Endothelial cell of umbilical vein (primary cell): Measurements from ENCODE around the gene YAP1. TPM values are rescaled to one million over a fixed set of nuclear protein-coding genes. Genes with fewer than 3 reads are reported as not detected.

ENCODE experiments used
- BruUV-seq: library from RNA; stranded (reverse); fragments of 400-500 nt; replicated peaks from 2 replicates; lab custom pipeline; 2021; lab: Mats Ljungman, UMichigan
- CTCF ChIA-PET: fragments of 300-600, 350-600 bp; sonication (Branson Sonifier 250); formaldehyde crosslinking; loops from one replicate; lab custom pipeline; 2021; ENCODE audit warnings: antibody characterized with exemption, inconsistent platforms; lab: Charles Lee
- POLR2A ChIA-PET: fragments of 300-600, 350-600 bp; sonication (Branson Sonifier 250); formaldehyde crosslinking; loops from one replicate; lab custom pipeline; 2021; ENCODE audit warnings: antibody characterized with exemption, inconsistent platforms; lab: Charles Lee
- DNase-seq: peaks from one replicate; pipeline ENCODE4 v3.0.0-alpha.2; 2011; ENCODE audit warnings: low read depth, low spot score
- FAIRE-seq: peaks from 2 replicates; lab custom pipeline; 2011; peaks lifted over from hg19 to GRCh38; lab: Jason Lieb, UNC
- H2AFZ ChIP-seq: 2 replicates; pipeline ENCODE4 v1.6.0; 2012; ENCODE audit warnings: low read depth, low read length, control low read depth, inconsistent platforms
- H3K27ac ChIP-seq: 2 replicates; pipeline ENCODE4 v1.5.1; 2011; ENCODE audit warnings: low read depth, mild to moderate bottlenecking, control low read depth, low read length, moderate library complexity; ENCODE audit not compliant: insufficient read depth
- H3K27me3 ChIP-seq, 2 experiments: 2 replicates each; pipeline versions ENCODE4 v1.6.0 to v1.6.1; 2011; ENCODE audit warnings: low read length in 2 of 2, mixed read lengths in 1 of 2; ENCODE audit not compliant: control insufficient read depth in 2 of 2, insufficient read depth in 2 of 2
- H3K36me3 ChIP-seq, 2 experiments: 2 replicates in 1 of 2; 3 replicates in 1 of 2; pipeline ENCODE4 v1.5.1; 2011; ENCODE audit warnings: low read length in 2 of 2, mild to moderate bottlenecking in 1 of 2, moderate library complexity in 1 of 2; ENCODE audit not compliant: control insufficient read depth in 2 of 2, insufficient read depth in 2 of 2; ENCODE audit errors: extremely low read depth in 1 of 2
- H3K4me1 ChIP-seq: 3 replicates; pipeline ENCODE4 v1.5.1; 2011; ENCODE audit warnings: mild to moderate bottlenecking, low read length; ENCODE audit not compliant: control insufficient read depth, insufficient read depth; ENCODE audit errors: extremely low read depth
- H3K4me2 ChIP-seq: 2 replicates; pipeline ENCODE4 v1.6.1; 2011; ENCODE audit warnings: low read length, control low read depth, mixed read lengths; ENCODE audit not compliant: insufficient read depth
- H3K4me3 ChIP-seq, 3 experiments: fragments of 200-600 bp in 1 of 3; sonication (generic), shearing (Covaris generic) in 1 of 3; replicated peaks in 1 of 3; 2 replicates each; pipeline ENCODE4 v1.5.1; 2011 to 2016; ENCODE audit warnings: control low read depth in 3 of 3, low read length in 3 of 3, mild to moderate bottlenecking in 2 of 3, inconsistent platforms in 1 of 3, low read depth in 1 of 3, moderate library complexity in 1 of 3; ENCODE audit not compliant: insufficient read depth in 1 of 3
- H3K79me2 ChIP-seq: 2 replicates; pipeline ENCODE4 v1.6.0; 2012; ENCODE audit warnings: low read length, inconsistent platforms; ENCODE audit not compliant: control insufficient read depth, insufficient read depth
- H3K9ac ChIP-seq: replicated peaks from 2 replicates; pipeline ENCODE3; 2011; ENCODE audit warnings: low read length, control low read depth; ENCODE audit not compliant: insufficient read depth; ENCODE audit errors: extremely low read depth
- H3K9me1 ChIP-seq: replicated peaks from 3 replicates; pipeline ENCODE4 v1.6.0; 2011; ENCODE audit warnings: mild to moderate bottlenecking, low read length; ENCODE audit not compliant: control insufficient read depth, insufficient read depth; ENCODE audit errors: extremely low read depth
- H3K9me3 ChIP-seq: replicated peaks from 2 replicates; pipeline ENCODE4 v1.5.1; 2012; ENCODE audit warnings: low read length, inconsistent platforms; ENCODE audit not compliant: control insufficient read depth, insufficient read depth
- H4K20me1 ChIP-seq: replicated peaks from 2 replicates; pipeline ENCODE3; 2011; ENCODE audit warnings: mild to moderate bottlenecking, low read length; ENCODE audit not compliant: control insufficient read depth, insufficient read depth; ENCODE audit errors: extremely low read depth
- EZH2 ChIP-seq: IDR thresholded peaks from 2 replicates; pipeline ENCODE4 v1.6.1; 2012; ENCODE audit warnings: borderline replicate concordance, low read depth, mild to moderate bottlenecking, moderate library complexity, low read length, inconsistent platforms; ENCODE audit not compliant: severe bottlenecking
- FOS ChIP-seq: IDR thresholded peaks from 2 replicates; pipeline ENCODE4 v1.6.1; 2011; ENCODE audit warnings: mild to moderate bottlenecking, low read length, moderate library complexity, borderline replicate concordance; ENCODE audit not compliant: insufficient read depth
- JUN ChIP-seq: IDR thresholded peaks from 2 replicates; pipeline ENCODE4 v1.6.1; 2011; ENCODE audit warnings: borderline replicate concordance, low read depth; ENCODE audit not compliant: insufficient read length, insufficient read depth
- MYC ChIP-seq: IDR thresholded peaks from one replicate; pipeline ENCODE4 v1.6.1; 2011; ENCODE audit warnings: mild to moderate bottlenecking, low read depth, low read length
- POLR2A ChIP-seq: IDR thresholded peaks from 2 replicates; pipeline ENCODE4 v1.6.1; 2012; ENCODE audit warnings: low read depth, mild to moderate bottlenecking, control low read depth, low read length
- POLR2AphosphoS5 ChIP-seq: IDR thresholded peaks from 2 replicates; pipeline ENCODE4 v1.6.1; 2012; ENCODE audit warnings: low read depth, mild to moderate bottlenecking, control low read depth, low read length, moderate library complexity; ENCODE audit not compliant: insufficient read depth
- dilution Hi-C: fragments of 300-500 bp; cut with MboI; formaldehyde crosslinking; loops from one replicate; pipeline ENCODE4 v1.15.0; 2019; ENCODE audit warnings: low sequenced_read_pairs; ENCODE audit not compliant: extremely low pct_ligation_motif_present
- intact Hi-C: fragments of 100-400 bp; cut with micrococcal nuclease; formaldehyde crosslinking; loops from one replicate; pipeline ENCODE4 v1.10.0; 2022
- polyA plus RNA-seq, 4 experiments: library from polyadenylated mRNA; depleted of rRNA in 3 of 4; stranded (reverse) in 3 of 4; unstranded in 1 of 4; fragments of >200 nt; gene quantifications; 2 replicates each; pipeline versions ENCODE4 v1.2.1 to v1.2.3, GENCODE V29; 2011 to 2012; ENCODE audit warnings: missing spikeins in 1 of 4
- total RNA-seq: library from RNA; stranded (reverse); gene quantifications from 2 replicates; pipeline ENCODE4 v1.2.3, GENCODE V29; 2021
- TF ChIP-seq, protein P1 (sequence below), 2 donors: IDR thresholded peaks; 1 replicate in 1 of 2; 2 replicates in 1 of 2; pipeline ENCODE4 v1.5.1; 2011; ENCODE audit warnings: low read length in 2 of 2, mild to moderate bottlenecking in 2 of 2, moderate library complexity in 2 of 2, control low read depth in 1 of 2, inconsistent platforms in 1 of 2, low read depth in 1 of 2; ENCODE audit not compliant: insufficient read depth in 1 of 2; ENCODE audit errors: extremely low read depth in 1 of 2

Gene YAP1
- total and polyA plus RNA-seq, 2 donors (not counting 3 experiments of a cell fraction or from before 2014, with no cell fraction given), result 32.6 to 48.9 TPM

DNA sequence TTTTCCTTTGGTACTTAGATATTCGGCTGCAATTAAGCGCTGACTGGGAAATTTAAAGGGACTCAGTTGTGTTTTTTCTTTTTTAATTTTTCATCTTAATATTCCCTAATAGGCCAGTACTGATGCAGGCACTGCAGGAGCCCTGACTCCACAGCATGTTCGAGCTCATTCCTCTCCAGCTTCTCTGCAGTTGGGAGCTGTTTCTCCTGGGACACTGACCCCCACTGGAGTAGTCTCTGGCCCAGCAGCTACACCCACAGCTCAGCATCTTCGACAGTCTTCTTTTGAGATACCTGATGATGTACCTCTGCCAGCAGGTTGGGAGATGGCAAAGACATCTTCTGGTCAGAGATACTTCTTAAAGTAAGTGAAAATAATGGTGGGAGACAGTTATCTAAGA is 3.8 kb downstream of the YAP1 start:
- peaks cover 3 to 4% of the 10 kb centered on the region in 2 experiments for H3K36me3 ChIP-seq
- H3K4me3 ChIP-seq, result no peak overlapping the region
- FAIRE-seq, result no peak
- H3K79me2 ChIP-seq, result peaks cover 6% of the 10 kb centered on the region
- no peak overlapping the region for H3K9ac ChIP-seq
- BruUV-seq, result no TSS peak
- H3K4me1 ChIP-seq, result peaks cover 19% of the 10 kb centered on the region
- peaks cover 3 to 30% of the 10 kb centered on the region in 2 experiments for H3K27me3 ChIP-seq
- H3K9me1 ChIP-seq, result no peaks in the 10 kb centered on the region
- no peak overlapping the region for H2AFZ ChIP-seq
- TF ChIP-seq EZH2 (no peak), JUN (no peak), MYC (no peak), POLR2A (no peak), FOS (no peak), POLR2AphosphoS5 (no peak)
- TF ChIP-seq, protein P1, sequence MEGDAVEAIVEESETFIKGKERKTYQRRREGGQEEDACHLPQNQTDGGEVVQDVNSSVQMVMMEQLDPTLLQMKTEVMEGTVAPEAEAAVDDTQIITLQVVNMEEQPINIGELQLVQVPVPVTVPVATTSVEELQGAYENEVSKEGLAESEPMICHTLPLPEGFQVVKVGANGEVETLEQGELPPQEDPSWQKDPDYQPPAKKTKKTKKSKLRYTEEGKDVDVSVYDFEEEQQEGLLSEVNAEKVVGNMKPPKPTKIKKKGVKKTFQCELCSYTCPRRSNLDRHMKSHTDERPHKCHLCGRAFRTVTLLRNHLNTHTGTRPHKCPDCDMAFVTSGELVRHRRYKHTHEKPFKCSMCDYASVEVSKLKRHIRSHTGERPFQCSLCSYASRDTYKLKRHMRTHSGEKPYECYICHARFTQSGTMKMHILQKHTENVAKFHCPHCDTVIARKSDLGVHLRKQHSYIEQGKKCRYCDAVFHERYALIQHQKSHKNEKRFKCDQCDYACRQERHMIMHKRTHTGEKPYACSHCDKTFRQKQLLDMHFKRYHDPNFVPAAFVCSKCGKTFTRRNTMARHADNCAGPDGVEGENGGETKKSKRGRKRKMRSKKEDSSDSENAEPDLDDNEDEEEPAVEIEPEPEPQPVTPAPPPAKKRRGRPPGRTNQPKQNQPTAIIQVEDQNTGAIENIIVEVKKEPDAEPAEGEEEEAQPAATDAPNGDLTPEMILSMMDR (IDR thresholded peaks at IDR 0.05; ENCODE audit: extremely low read depth in 1 of 2, insufficient read depth in 1 of 2, low read depth in 1 of 2, low read length in 2 of 2), result no peak
- dilution Hi-C loops, result no loop called here
- peaks cover 29% of the 10 kb centered on the region for H4K20me1 ChIP-seq
- no peak overlapping the region for H3K27ac ChIP-seq
- DNase-seq, result no peak
- ChIA-PET CTCF (interaction anchor here (0.9 to 1.1 kb wide), 2 partner anchors 106 to 177 kb away, joined by 3 read pairs; no protein-coding TSS in a partner anchor), POLR2A (no interaction called here)
- intact Hi-C loops, result loop anchor here (5.0 to 10.0 kb wide), 2 partner anchors 153 to 681 kb away; partner anchors contain the start of gene MMP1
- no peak overlapping the region for H3K4me2 ChIP-seq
- H3K9me3 ChIP-seq, result no peaks in the 10 kb centered on the region
